ENCODE data around the gene ATP2C2.
"Not testable (repeated sequence)": the region's sequence is repeated elsewhere in the genome, so short reads cannot be mapped to it uniquely, and the experiment has no call there.

The ATP2C2 gene

GRCh38 chr16:84414789-84415326 lies 46.5 kb downstream of the ATP2C2 start:
- Histone ChIP-seq H3K36me3 (ENCODE audit: low read depth) (peaks cover 15% of the 10 kb centered on the region), H3K4me1 (ENCODE audit: insufficient read depth, poor library complexity, severe bottlenecking) (no peaks in the 10 kb centered on the region), H3K27ac (ENCODE audit: poor library complexity, severe bottlenecking) (no peak overlapping the region), H3K4me3 (ENCODE audit: severe bottlenecking) (no peak overlapping the region), H3K27me3 (ENCODE audit: insufficient read depth, poor library complexity, severe bottlenecking) (no peaks in the 10 kb centered on the region), H3K9me3 (ENCODE audit: severe bottlenecking) (no peaks in the 10 kb centered on the region)
- no peak for TF ChIP-seq CTCF (IDR thresholded peaks at IDR 0.05; ENCODE audit: poor library complexity, severe bottlenecking)
- ATAC-seq (ENCODE audit: low read depth) (no peak), DNase-seq (ENCODE audit: low spot score) (no peak)

- no peak overlapping the region for H3K27ac ChIP-seq (ENCODE audit: poor library complexity, severe bottlenecking)
- no peaks in the 10 kb centered on the region for H3K9me3 ChIP-seq (ENCODE audit: severe bottlenecking)
- H3K4me1 ChIP-seq (ENCODE audit: insufficient read depth, poor library complexity, severe bottlenecking), result no peaks in the 10 kb centered on the region
- no peak for DNase-seq (ENCODE audit: low spot score)
- no peak overlapping the region for H3K4me3 ChIP-seq (ENCODE audit: severe bottlenecking)
- peaks cover 5% of the 10 kb centered on the region; the same call in 1 of the 2 replicates for H3K36me3 ChIP-seq (ENCODE audit: low read depth)
- no peaks in the 10 kb centered on the region for H3K27me3 ChIP-seq (ENCODE audit: insufficient read depth, poor library complexity, severe bottlenecking)
- no peak for ATAC-seq (ENCODE audit: low read depth)
- no peak for TF ChIP-seq CTCF (IDR thresholded peaks at IDR 0.05; ENCODE audit: poor library complexity, severe bottlenecking)
Observed at GRCh38 chr16:84416407-84417321, 48.3 kb downstream of the ATP2C2 start.

GRCh38 chr16:84418056-84418849 lies 49.9 kb downstream of the ATP2C2 start:
- Histone ChIP-seq H3K36me3 (ENCODE audit: low read depth) (peaks cover 18% of the 10 kb centered on the region), H3K27ac (ENCODE audit: poor library complexity, severe bottlenecking) (no peak overlapping the region), H3K4me3 (ENCODE audit: severe bottlenecking) (no peak overlapping the region), H3K9me3 (ENCODE audit: severe bottlenecking) (no peaks in the 10 kb centered on the region), H3K4me1 (ENCODE audit: insufficient read depth, poor library complexity, severe bottlenecking) (no peaks in the 10 kb centered on the region), H3K27me3 (ENCODE audit: insufficient read depth, poor library complexity, severe bottlenecking) (no peaks in the 10 kb centered on the region)
- DNase-seq (ENCODE audit: low spot score) (no peak), ATAC-seq (ENCODE audit: low read depth) (no peak)
- TF ChIP-seq CTCF (IDR thresholded peaks at IDR 0.05; ENCODE audit: poor library complexity, severe bottlenecking), result no peak

- no peaks in the 10 kb centered on the region for H3K9me3 ChIP-seq (ENCODE audit: severe bottlenecking)
- no peaks in the 10 kb centered on the region for H3K4me1 ChIP-seq (ENCODE audit: insufficient read depth, poor library complexity, severe bottlenecking)
- H3K27me3 ChIP-seq (ENCODE audit: insufficient read depth, poor library complexity, severe bottlenecking), result no peaks in the 10 kb centered on the region
- peaks cover 24% of the 10 kb centered on the region for H3K36me3 ChIP-seq (ENCODE audit: low read depth)
- H3K27ac ChIP-seq (ENCODE audit: poor library complexity, severe bottlenecking), result no peak overlapping the region
- no peak for TF ChIP-seq CTCF (IDR thresholded peaks at IDR 0.05; ENCODE audit: poor library complexity, severe bottlenecking)
- DNase-seq (ENCODE audit: low spot score), result no peak
- no peak overlapping the region for H3K4me3 ChIP-seq (ENCODE audit: severe bottlenecking)
- no peak for ATAC-seq (ENCODE audit: low read depth)
Observed at GRCh38 chr16:84419730-84420129, 51.4 kb downstream of the ATP2C2 start.

- H3K9me3 ChIP-seq (ENCODE audit: severe bottlenecking); H3K4me3 ChIP-seq (ENCODE audit: severe bottlenecking); DNase-seq (ENCODE audit: low spot score); H3K27me3 ChIP-seq (ENCODE audit: insufficient read depth, poor library complexity, severe bottlenecking); H3K27ac ChIP-seq (ENCODE audit: poor library complexity, severe bottlenecking); H3K4me1 ChIP-seq (ENCODE audit: insufficient read depth, poor library complexity, severe bottlenecking); ATAC-seq (ENCODE audit: low read depth): not testable (repeated sequence)
- peaks cover 30% of the 10 kb centered on the region for H3K36me3 ChIP-seq (ENCODE audit: low read depth)
Observed at GRCh38 chr16:84420556-84420955, 52.2 kb downstream of the ATP2C2 start.
